GM12878 (cell line): ENCODE data around the gene PPT1. TPM values are rescaled to one million over a fixed set of nuclear protein-coding genes. Genes with fewer than 3 reads are reported as not detected.

Experiments used
- CBX3 ChIP-seq: fragments of 200-600 bp; sonication (generic); IDR thresholded peaks from 2 replicates; pipeline ENCODE4 v1.6.1; 2016; ENCODE audit warnings: low read depth, borderline replicate concordance
- CHD4 ChIP-seq: fragments of 200-600 bp; sonication (generic); IDR thresholded peaks from 2 replicates; pipeline ENCODE4 v1.6.1; 2016; ENCODE audit warnings: mild to moderate bottlenecking
- EGR1 ChIP-seq, 2 experiments: IDR thresholded peaks; 1 replicate in 1 of 2; 2 replicates in 1 of 2; pipeline ENCODE4 v1.6.1; 2011 to 2012; ENCODE audit warnings: low read depth in 2 of 2, low read length in 2 of 2, borderline replicate concordance in 1 of 2, mild to moderate bottlenecking in 1 of 2, moderate library complexity in 1 of 2
- ESRRA ChIP-seq: IDR thresholded peaks from 2 replicates; pipeline ENCODE4 v1.6.1; 2012; ENCODE audit warnings: mild to moderate bottlenecking, low read length, improper control_type of control experiment
- KAT2A ChIP-seq: conservative IDR thresholded peaks from 2 replicates; pipeline ENCODE4 v1.6.1; 2011; ENCODE audit warnings: low read depth, low read length; ENCODE audit not compliant: control insufficient read depth
- MEF2B ChIP-seq: fragments of 450-650 bp; IDR thresholded peaks from 2 replicates; pipeline ENCODE4 v1.6.1; 2018; ENCODE audit warnings: mild to moderate bottlenecking, moderate library complexity; ENCODE audit not compliant: partially characterized antibody, poor library complexity, severe bottlenecking
- MYB ChIP-seq: fragments of 150-350 bp; IDR thresholded peaks from 2 replicates; pipeline ENCODE4 v1.6.1; 2014; ENCODE audit warnings: mild to moderate bottlenecking, low read depth, low read length, borderline replicate concordance
- NFYA ChIP-seq: IDR thresholded peaks from 2 replicates; pipeline ENCODE4 v1.6.1; 2011; ENCODE audit warnings: low read depth, mild to moderate bottlenecking, low read length, improper control_type of control experiment, borderline replicate concordance
- NFYB ChIP-seq: IDR thresholded peaks from 2 replicates; pipeline ENCODE4 v1.6.1; 2011; ENCODE audit warnings: low read depth, mild to moderate bottlenecking, low read length, improper control_type of control experiment, moderate library complexity; ENCODE audit not compliant: insufficient read depth
- NR2F1 ChIP-seq: fragments of 450-650 bp; conservative IDR thresholded peaks from 2 replicates; pipeline ENCODE4 v1.6.1; 2017; ENCODE audit warnings: mild to moderate bottlenecking
- PML ChIP-seq: IDR thresholded peaks from 2 replicates; pipeline ENCODE4 v1.6.1; 2012; ENCODE audit warnings: low read length, inconsistent platforms
- SRF ChIP-seq, 2 experiments: IDR thresholded peaks; 2 replicates each; pipeline ENCODE4 v1.6.1; 2011; ENCODE audit warnings: low read depth in 2 of 2, low read length in 2 of 2, mild to moderate bottlenecking in 1 of 2, moderate library complexity in 1 of 2
- STAT3 ChIP-seq: IDR thresholded peaks from 2 replicates; pipeline ENCODE4 v1.6.1; 2011; ENCODE audit warnings: low read depth, low read length, improper control_type of control experiment
- ZSCAN29 ChIP-seq: fragments of 450-650 bp; IDR thresholded peaks from 2 replicates; pipeline ENCODE4 v1.6.1; 2017; ENCODE audit warnings: mild to moderate bottlenecking, moderate library complexity
- ZZZ3 ChIP-seq: IDR thresholded peaks from 2 replicates; pipeline ENCODE4 v1.6.1; 2011; ENCODE audit warnings: low read depth; ENCODE audit not compliant: control insufficient read depth, insufficient read length
- polyA plus RNA-seq, 11 experiments: library from polyadenylated mRNA; depleted of rRNA in 4 of 11; unstranded in 6 of 11; stranded (reverse) in 5 of 11; fragments of >200 nt; fragmentation: Nextera tagmentation in 4 of 11; fragmentation: Illumina TruSeq in 1 of 11; extraction: Ambion mirVana in 4 of 11; extraction: Trizol in 1 of 11; gene quantifications; 1 replicate in 1 of 11; 2 replicates in 10 of 11; pipeline versions ENCODE4 v1.2.1 to v1.2.3, GENCODE V29; 2011 to 2016; ENCODE audit warnings: inconsistent platforms in 2 of 11, missing spikeins in 2 of 11, low read depth in 1 of 11
- total RNA-seq, 4 experiments: library from RNA; depleted of rRNA in 3 of 4; stranded (reverse); fragments of >200 nt in 3 of 4; fragmentation: Illumina TruSeq in 1 of 4; extraction: Trizol in 1 of 4; gene quantifications; 2 replicates each; pipeline versions ENCODE4 v1.2.1 to v1.2.3, GENCODE V29; 2013 to 2021
- TF ChIP-seq, protein P1 (sequence below): fragments of 450-650 bp; IDR thresholded peaks from 2 replicates; pipeline ENCODE4 v1.6.1; 2018; ENCODE audit warnings: mild to moderate bottlenecking, low read depth, moderate library complexity; ENCODE audit not compliant: partially characterized antibody
- TF ChIP-seq, protein P2 (sequence below): IDR thresholded peaks from 2 replicates; pipeline ENCODE4 v1.6.1; 2011; ENCODE audit warnings: mild to moderate bottlenecking, low read depth, low read length, moderate library complexity; ENCODE audit not compliant: insufficient replicate concordance
- TF ChIP-seq, protein P3 (sequence below): IDR thresholded peaks from 2 replicates; pipeline ENCODE4 v1.6.1; 2012; ENCODE audit warnings: low read length, inconsistent platforms
- TF ChIP-seq, protein P4 (sequence below): fragments of 450-650 bp; IDR thresholded peaks from 2 replicates; pipeline ENCODE4 v1.6.1; 2018; ENCODE audit warnings: borderline replicate concordance, mild to moderate bottlenecking; ENCODE audit not compliant: partially characterized antibody
- TF ChIP-seq, protein P5 (sequence below): IDR thresholded peaks from 2 replicates; pipeline ENCODE4 v1.6.1; 2011; ENCODE audit warnings: low read depth, low read length, improper control_type of control experiment, borderline replicate concordance

PPT1 gene
- total and polyA plus RNA-seq, 10 of the 15 experiments (the other 5 are each of a cell fraction or from before 2014, with no cell fraction given) = 50.4 to 147 (median 103) TPM

DNA sequence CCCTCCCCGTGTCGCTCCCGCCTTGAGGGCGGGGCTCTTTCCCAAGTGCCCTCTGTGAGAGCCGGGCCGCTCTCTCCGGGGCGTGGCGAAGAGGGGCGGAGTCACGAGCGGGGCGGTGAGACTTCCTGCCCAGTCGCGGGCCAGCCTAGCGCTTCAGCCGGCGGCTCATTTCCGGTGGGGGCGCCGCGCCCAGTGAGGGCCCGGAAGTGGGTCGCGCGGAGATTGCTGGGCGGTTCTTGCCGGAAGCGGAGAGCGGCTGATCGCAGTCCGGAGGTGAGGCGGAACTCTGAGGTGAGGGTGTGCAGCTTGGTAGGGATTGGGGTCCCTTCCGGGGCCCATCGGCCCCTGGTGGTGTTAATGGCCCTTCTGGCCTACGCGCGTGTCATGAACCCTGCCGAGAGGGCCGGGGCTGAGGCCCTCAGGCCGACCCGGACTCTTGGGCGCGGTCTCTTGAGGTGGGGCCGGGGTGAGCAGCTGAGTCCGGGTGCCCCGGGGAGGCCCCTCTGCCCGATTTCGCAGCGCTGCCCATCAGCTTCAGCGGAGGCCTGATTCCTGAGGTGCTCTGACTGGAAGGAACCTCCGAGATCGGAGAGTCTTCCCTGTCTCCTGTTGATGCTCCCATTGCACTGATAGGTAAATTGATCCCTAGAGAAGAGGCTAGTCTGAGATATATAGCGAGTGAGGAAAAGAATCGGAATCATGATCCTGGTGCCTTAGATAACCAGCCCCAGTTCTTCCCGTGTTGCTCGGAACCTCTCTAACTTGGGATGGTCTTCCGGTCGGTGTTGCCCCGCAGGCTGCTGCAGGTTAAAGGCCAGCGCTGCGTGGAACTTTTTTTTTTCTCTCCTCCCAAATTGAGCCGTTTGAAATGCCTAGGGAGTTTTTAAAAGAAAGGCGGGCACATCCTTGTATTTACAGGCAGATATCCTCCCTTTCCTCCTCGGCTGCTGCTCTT lies 56.3 kb downstream of the PPT1 start, which contains the start of gene CAP1 (continued):
- no peak for TF ChIP-seq MEF2B
- TF ChIP-seq ZZZ3 = no peak
- peak; percentile 42; the same call in 1 of the 2 replicates for TF ChIP-seq NFYB
- no peak for TF ChIP-seq ZSCAN29
- TF ChIP-seq, protein P1, sequence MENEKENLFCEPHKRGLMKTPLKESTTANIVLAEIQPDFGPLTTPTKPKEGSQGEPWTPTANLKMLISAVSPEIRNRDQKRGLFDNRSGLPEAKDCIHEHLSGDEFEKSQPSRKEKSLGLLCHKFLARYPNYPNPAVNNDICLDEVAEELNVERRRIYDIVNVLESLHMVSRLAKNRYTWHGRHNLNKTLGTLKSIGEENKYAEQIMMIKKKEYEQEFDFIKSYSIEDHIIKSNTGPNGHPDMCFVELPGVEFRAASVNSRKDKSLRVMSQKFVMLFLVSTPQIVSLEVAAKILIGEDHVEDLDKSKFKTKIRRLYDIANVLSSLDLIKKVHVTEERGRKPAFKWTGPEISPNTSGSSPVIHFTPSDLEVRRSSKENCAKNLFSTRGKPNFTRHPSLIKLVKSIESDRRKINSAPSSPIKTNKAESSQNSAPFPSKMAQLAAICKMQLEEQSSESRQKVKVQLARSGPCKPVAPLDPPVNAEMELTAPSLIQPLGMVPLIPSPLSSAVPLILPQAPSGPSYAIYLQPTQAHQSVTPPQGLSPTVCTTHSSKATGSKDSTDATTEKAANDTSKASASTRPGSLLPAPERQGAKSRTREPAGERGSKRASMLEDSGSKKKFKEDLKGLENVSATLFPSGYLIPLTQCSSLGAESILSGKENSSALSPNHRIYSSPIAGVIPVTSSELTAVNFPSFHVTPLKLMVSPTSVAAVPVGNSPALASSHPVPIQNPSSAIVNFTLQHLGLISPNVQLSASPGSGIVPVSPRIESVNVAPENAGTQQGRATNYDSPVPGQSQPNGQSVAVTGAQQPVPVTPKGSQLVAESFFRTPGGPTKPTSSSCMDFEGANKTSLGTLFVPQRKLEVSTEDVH = no peak
- TF ChIP-seq, protein P2, sequence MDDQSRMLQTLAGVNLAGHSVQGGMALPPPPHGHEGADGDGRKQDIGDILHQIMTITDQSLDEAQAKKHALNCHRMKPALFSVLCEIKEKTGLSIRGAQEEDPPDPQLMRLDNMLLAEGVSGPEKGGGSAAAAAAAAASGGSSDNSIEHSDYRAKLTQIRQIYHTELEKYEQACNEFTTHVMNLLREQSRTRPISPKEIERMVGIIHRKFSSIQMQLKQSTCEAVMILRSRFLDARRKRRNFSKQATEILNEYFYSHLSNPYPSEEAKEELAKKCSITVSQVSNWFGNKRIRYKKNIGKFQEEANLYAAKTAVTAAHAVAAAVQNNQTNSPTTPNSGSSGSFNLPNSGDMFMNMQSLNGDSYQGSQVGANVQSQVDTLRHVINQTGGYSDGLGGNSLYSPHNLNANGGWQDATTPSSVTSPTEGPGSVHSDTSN = no peak
- TF ChIP-seq ESRRA = no peak
- TF ChIP-seq NR2F1 = peak; percentile 53
- no peak for TF ChIP-seq MYB
- TF ChIP-seq PML = peak; percentile 45; the same call in 1 of the 2 replicates
- TF ChIP-seq, protein P3, sequence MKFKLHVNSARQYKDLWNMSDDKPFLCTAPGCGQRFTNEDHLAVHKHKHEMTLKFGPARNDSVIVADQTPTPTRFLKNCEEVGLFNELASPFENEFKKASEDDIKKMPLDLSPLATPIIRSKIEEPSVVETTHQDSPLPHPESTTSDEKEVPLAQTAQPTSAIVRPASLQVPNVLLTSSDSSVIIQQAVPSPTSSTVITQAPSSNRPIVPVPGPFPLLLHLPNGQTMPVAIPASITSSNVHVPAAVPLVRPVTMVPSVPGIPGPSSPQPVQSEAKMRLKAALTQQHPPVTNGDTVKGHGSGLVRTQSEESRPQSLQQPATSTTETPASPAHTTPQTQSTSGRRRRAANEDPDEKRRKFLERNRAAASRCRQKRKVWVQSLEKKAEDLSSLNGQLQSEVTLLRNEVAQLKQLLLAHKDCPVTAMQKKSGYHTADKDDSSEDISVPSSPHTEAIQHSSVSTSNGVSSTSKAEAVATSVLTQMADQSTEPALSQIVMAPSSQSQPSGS = no peak
- TF ChIP-seq, protein P4, sequence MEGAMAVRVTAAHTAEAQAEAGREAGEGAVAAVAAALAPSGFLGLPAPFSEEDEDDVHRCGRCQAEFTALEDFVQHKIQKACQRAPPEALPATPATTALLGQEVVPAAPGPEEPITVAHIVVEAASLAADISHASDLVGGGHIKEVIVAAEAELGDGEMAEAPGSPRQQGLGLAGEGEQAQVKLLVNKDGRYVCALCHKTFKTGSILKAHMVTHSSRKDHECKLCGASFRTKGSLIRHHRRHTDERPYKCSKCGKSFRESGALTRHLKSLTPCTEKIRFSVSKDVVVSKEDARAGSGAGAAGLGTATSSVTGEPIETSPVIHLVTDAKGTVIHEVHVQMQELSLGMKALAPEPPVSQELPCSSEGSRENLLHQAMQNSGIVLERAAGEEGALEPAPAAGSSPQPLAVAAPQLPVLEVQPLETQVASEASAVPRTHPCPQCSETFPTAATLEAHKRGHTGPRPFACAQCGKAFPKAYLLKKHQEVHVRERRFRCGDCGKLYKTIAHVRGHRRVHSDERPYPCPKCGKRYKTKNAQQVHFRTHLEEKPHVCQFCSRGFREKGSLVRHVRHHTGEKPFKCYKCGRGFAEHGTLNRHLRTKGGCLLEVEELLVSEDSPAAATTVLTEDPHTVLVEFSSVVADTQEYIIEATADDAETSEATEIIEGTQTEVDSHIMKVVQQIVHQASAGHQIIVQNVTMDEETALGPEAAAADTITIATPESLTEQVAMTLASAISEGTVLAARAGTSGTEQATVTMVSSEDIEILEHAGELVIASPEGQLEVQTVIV = peak; percentile 79
- TF ChIP-seq NFYA = no peak
- no peak for TF ChIP-seq STAT3
- TF ChIP-seq CHD4 = no peak
- TF ChIP-seq CBX3 = no peak
- TF ChIP-seq, protein P5, sequence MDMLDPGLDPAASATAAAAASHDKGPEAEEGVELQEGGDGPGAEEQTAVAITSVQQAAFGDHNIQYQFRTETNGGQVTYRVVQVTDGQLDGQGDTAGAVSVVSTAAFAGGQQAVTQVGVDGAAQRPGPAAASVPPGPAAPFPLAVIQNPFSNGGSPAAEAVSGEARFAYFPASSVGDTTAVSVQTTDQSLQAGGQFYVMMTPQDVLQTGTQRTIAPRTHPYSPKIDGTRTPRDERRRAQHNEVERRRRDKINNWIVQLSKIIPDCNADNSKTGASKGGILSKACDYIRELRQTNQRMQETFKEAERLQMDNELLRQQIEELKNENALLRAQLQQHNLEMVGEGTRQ = peak; percentile 45
- peak in 1 of 2 experiments; percentile 36; a peak in 2 of 4 replicates for TF ChIP-seq SRF (IDR thresholded peaks at IDR 0.05; ENCODE audit: low read depth in 2 of 2, low read length in 2 of 2)
- no peak for TF ChIP-seq EGR1 (IDR thresholded peaks at IDR 0.05; ENCODE audit: borderline replicate concordance in 1 of 2, low read depth in 2 of 2, low read length in 2 of 2)
- TF ChIP-seq KAT2A = no peak
